HepG2 (cell line): Measurements from ENCODE around the gene TAF6.

ENCODE experiments used
- AHR ChIP-seq: IDR thresholded peaks from 2 replicates; pipeline ENCODE4 v1.6.1; 2018; ENCODE audit warnings: missing genetic modification reagents, missing compliant biosample characterization
- BHLHE40 ChIP-seq: IDR thresholded peaks from 2 replicates; pipeline ENCODE4 v1.6.1; 2011; ENCODE audit warnings: low read length, improper control_type of control experiment
- CTCF ChIP-seq: sonication (generic); formaldehyde crosslinking; IDR thresholded peaks from 2 replicates; pipeline ENCODE4 v1.5.0; 2020; ENCODE audit warnings: mild to moderate bottlenecking, missing genetic modification reagents, moderate library complexity
- ERF ChIP-seq: IDR thresholded peaks from 2 replicates; pipeline ENCODE4 v1.6.1; 2018; ENCODE audit warnings: missing biosample characterization, missing genetic modification reagents
- GABPA ChIP-seq, 2 experiments: IDR thresholded peaks; 2 replicates each; pipeline ENCODE4 v1.6.1; 2011 to 2016; ENCODE audit warnings: low read depth in 2 of 2, low read length in 1 of 2, missing biosample characterization in 1 of 2, missing genetic modification characterization in 1 of 2
- HMGA1 ChIP-seq: sonication (generic); formaldehyde crosslinking; conservative IDR thresholded peaks from 2 replicates; pipeline ENCODE4 v1.4.0; 2020; ENCODE audit warnings: missing genetic modification reagents
- MED13 ChIP-seq: sonication (generic); formaldehyde crosslinking; IDR thresholded peaks from 2 replicates; pipeline ENCODE4 v1.5.0; 2020; ENCODE audit warnings: missing genetic modification reagents
- MIER2 ChIP-seq: IDR thresholded peaks from 2 replicates; pipeline ENCODE4 v1.6.1; 2016; ENCODE audit warnings: missing biosample characterization, missing genetic modification reagents
- MNT ChIP-seq: fragments of 450-650 bp; IDR thresholded peaks from 2 replicates; pipeline ENCODE4 v1.6.1; 2016
- RFX1 ChIP-seq: fragments of 450-650 bp; IDR thresholded peaks from 2 replicates; pipeline ENCODE4 v1.6.1; 2017
- ZNF234 ChIP-seq: sonication (generic); formaldehyde crosslinking; conservative IDR thresholded peaks from 2 replicates; pipeline ENCODE4 v1.5.1; 2020; ENCODE audit warnings: mild to moderate bottlenecking, missing genetic modification reagents
- ZNF468 ChIP-seq: sonication (generic); formaldehyde crosslinking; IDR thresholded peaks from 2 replicates; pipeline ENCODE4 v1.8.0; 2022; ENCODE audit warnings: mild to moderate bottlenecking, moderate library complexity, missing genetic modification reagents
- ZNF484 ChIP-seq: sonication (generic); formaldehyde crosslinking; IDR thresholded peaks from 2 replicates; pipeline ENCODE4 v1.5.1; 2020; ENCODE audit warnings: mild to moderate bottlenecking, low read depth, missing genetic modification reagents, borderline replicate concordance
- TF ChIP-seq, protein P1 (sequence below): sonication (generic); formaldehyde crosslinking; IDR thresholded peaks from 2 replicates; pipeline ENCODE4 v1.8.0; 2022; ENCODE audit warnings: mild to moderate bottlenecking, missing genetic modification reagents; ENCODE audit not compliant: insufficient replicate concordance

GRCh38 chr7:100155553-100156317 lies 36.6 kb upstream of the TAF6 start:
- no peak for TF ChIP-seq CTCF (CRISPR knock-in tag)
- TF ChIP-seq GABPA (IDR thresholded peaks at IDR 0.05; ENCODE audit: low read depth, low read length) = no peak
- no peak for TF ChIP-seq GABPA (CRISPR knock-in tag; IDR thresholded peaks at IDR 0.05; ENCODE audit: low read depth)
- no peak for TF ChIP-seq ZNF484 (CRISPR knock-in tag)
- no peak for TF ChIP-seq AHR
- TF ChIP-seq MNT = no peak
- no peak for TF ChIP-seq HMGA1 (CRISPR knock-in tag)
- no peak for TF ChIP-seq BHLHE40
- no peak for TF ChIP-seq MIER2
- no peak for TF ChIP-seq ERF (CRISPR knock-in tag)
- no peak for TF ChIP-seq ZNF468 (CRISPR knock-in tag)
- TF ChIP-seq, protein P1, sequence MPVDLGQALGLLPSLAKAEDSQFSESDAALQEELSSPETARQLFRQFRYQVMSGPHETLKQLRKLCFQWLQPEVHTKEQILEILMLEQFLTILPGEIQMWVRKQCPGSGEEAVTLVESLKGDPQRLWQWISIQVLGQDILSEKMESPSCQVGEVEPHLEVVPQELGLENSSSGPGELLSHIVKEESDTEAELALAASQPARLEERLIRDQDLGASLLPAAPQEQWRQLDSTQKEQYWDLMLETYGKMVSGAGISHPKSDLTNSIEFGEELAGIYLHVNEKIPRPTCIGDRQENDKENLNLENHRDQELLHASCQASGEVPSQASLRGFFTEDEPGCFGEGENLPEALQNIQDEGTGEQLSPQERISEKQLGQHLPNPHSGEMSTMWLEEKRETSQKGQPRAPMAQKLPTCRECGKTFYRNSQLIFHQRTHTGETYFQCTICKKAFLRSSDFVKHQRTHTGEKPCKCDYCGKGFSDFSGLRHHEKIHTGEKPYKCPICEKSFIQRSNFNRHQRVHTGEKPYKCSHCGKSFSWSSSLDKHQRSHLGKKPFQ (CRISPR knock-in tag) = no peak
- no peak for TF ChIP-seq ZNF234 (CRISPR knock-in tag)
- TF ChIP-seq MED13 (CRISPR knock-in tag) = no peak
- no peak for TF ChIP-seq RFX1
